NCI-H2196 (cell line): ENCODE measurements around the gene METAP1.
"Not testable (repeated sequence)": the region's sequence is repeated elsewhere in the genome, so short reads cannot be mapped to it uniquely, and the experiment has no call there.

Experiments
- DNase-seq: peaks from one replicate; lab custom pipeline; 2025; ENCODE audit not compliant: unreplicated experiment; lab: John Stamatoyannopoulos, UW

The METAP1 gene

DNA sequence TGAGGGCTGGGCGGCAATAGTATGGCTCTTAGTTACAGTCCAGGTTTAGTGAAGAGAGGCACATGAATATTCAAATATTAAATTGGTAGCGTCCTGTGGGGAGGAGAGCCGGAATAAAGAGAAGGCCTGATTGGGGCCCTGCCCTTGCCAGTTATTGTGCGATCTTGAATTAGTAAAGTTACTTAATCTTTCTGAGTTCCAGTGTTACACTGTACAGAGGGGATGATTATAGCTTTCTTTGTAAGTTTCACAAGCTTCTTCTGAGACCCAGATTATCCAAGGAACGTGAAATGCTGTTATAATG lies 1.2 kb downstream of the METAP1 start:
- DNase-seq: no peak

- DNase-seq: no peak
These were observed 1.6 kb downstream of the METAP1 start for GRCh38 chr4:98997166-98997565.

- no peak for DNase-seq
These were observed 3.0 kb downstream of the METAP1 start for GRCh38 chr4:98998551-98998950.

- DNase-seq: no peak
These were observed 6.8 kb downstream of the METAP1 start for GRCh38 chr4:99002279-99002678.

GRCh38 chr4:99008051-99008450 lies 12.5 kb downstream of the METAP1 start:
- no peak for DNase-seq

GRCh38 chr4:99011910-99012309 lies 16.4 kb downstream of the METAP1 start:
- DNase-seq: no peak

DNA sequence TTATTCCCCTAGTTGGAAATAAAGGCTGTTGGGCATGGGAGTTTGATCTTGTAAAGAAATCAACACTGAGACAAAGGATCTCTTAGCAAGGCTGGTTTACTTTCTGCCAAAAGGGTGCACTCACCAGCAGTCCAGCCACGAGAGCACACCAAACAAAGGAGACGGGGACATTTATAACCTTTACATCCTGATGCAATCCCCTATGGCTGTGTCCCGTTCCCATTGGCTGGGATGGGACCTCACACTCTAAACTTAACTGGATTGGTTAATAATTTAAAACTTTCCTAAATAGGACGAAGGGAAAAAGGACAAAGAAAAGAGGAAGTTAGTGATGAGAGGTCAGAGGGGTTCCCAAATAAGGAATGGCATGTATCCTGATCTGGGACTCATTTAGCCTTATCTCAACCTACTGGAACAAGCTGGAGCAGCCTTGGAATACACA lies 17.9 kb downstream of the METAP1 start:
- DNase-seq: no peak

- no peak for DNase-seq
These were observed 18.5 kb downstream of the METAP1 start for GRCh38 chr4:99013884-99014523.

GRCh38 chr4:99021386-99021785 lies 25.9 kb downstream of the METAP1 start:
- DNase-seq: no peak

DNA sequence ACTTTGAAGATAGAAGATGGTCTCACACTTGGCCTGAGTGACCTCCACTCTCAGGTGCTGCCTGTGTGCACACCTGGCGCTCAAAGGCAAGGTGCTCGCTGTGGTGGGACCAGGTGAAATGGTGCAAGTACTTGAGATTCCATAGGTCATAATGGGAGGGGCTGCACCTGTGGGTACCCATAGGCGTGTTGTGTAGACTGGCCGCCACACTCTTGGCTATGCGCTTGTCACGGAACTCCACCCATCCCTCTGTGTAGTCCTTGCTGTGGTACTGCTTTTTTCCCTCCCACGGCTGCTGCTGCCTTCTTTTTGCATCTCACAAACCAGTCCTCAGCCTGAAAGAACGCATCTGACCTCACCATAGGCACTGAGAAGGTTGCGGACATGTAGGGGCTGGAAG lies 27.0 kb downstream of the METAP1 start:
- no peak for DNase-seq

DNA sequence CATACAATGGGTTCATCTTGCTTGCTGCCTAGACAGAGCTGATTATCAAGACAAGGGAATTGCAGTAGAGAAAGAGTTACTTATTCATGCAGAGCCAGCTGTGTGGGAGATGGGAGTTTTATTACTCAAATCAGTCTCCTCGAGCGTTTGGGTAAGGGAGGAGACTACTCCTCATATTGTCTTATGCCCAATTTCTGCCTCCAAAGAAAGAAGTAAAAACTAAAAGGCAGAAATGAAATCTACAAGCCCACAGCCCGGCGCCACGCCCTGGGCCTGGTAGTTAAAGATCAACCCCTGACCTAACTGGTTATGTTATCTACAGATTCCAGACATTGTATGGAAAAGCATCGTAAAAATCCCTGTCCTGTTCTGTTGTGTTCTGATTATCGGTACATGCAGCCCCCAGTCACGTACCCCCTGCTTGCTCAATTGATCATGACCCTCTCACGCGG lies 28.3 kb downstream of the METAP1 start:
- DNase-seq: not testable (repeated sequence)

GRCh38 chr4:99024481-99025275 lies 29.2 kb downstream of the METAP1 start:
- DNase-seq: no peak

- DNase-seq: no peak
These were observed 30.0 kb downstream of the METAP1 start for GRCh38 chr4:99025506-99025905.

DNA sequence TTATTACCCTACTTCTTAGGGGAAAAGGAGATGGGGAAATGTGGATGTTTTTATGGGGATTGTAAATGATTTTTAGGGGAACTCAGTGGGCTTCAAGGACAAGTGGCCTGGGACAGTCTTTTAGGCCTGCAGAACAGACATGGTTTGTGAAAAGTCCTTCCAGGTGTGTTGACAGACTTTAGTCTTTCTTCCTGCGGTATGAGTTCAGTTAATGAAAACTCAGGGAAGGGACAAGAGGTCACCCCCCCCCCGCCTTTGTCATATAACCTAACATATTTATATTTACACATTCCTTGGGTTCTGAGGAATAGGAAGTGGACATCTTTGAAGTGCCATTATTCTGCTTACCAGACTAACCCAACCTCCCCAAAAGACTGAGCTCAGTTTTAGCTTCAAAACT lies 31.8 kb downstream of the METAP1 start:
- DNase-seq: no peak

DNA sequence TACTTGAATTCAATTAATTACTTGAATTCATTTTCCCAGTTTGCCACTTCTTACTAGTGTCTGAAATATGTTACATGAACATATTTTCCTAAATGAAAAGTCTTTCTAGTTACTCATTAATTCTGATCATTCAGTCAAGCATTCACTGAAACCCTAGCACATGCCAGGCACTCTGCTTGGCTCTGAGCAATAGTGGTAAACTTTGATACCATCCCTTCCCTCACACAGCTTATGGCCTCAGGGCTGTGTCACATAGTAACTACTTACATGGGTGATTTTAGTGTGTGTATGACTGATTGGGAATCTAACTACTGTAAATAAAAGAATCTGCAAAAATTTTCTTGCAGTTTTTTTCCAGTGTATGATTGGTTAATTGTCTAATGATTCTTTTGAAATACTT lies 32.7 kb downstream of the METAP1 start:
- no peak for DNase-seq

GRCh38 chr4:99029018-99029735 lies 33.7 kb downstream of the METAP1 start:
- no peak for DNase-seq

GRCh38 chr4:99029852-99030251 lies 34.3 kb downstream of the METAP1 start:
- no peak for DNase-seq

DNA sequence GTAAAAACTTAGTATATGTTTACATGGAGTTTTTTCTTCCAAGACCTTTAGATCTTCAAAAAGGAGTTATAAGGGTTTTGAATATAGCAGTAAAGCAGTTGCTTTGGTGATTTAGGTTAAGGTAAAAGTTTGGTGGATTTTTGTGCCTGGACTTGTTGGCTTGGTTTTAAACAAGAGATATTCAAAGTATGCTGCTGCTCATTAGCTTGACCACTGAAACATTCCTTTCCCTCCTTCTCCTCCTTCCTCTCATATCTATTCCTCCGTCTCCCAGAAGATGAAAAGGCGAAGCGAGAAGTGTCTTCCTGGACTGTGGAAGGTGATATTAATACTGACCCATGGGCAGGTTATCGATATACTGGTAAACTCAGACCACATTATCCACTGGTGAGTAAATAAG lies 38.4 kb downstream of the METAP1 start:
- no peak for DNase-seq

- DNase-seq: no peak
These were observed 42.7 kb downstream of the METAP1 start for GRCh38 chr4:99038213-99038612.

DNA sequence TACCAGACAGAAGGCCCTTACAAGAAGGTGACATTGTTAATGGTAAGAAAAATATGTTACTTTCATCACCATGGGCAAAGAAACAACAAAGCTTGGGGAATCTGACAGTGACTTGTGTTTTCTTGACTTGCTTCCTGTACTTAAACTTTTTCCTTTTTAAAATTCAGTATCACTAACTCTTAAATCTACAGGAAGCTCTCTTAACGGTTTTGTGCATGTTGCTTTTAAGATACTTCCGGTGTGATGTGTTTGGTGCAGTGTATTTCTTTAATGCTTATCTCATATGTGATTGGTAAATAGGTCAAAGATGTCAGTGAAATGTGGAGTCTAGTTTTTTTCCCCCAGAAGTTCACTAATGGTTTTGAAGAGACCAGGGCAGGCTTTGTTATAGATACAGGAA lies 47.8 kb downstream of the METAP1 start:
- DNase-seq: no peak

- DNase-seq: no peak
These were observed 52.2 kb downstream of the METAP1 start for GRCh38 chr4:99047710-99048109.

GRCh38 chr4:99052902-99053301 lies 57.4 kb downstream of the METAP1 start:
- no peak for DNase-seq
